H9 (cell line): ENCODE measurements around the gene MAP3K9. TPM values are rescaled to one million over a fixed set of nuclear protein-coding genes. Genes with fewer than 3 reads are reported as not detected.

Experiments
- DNase-seq: peaks from one replicate; pipeline ENCODE4 v3.0.0-alpha.2; 2017
- H2AFZ ChIP-seq: one replicate; pipeline ENCODE4 v1.6.1; 2013; ENCODE audit warnings: mild to moderate bottlenecking, low read length, control low read depth, moderate library complexity
- H2AK5ac ChIP-seq: 2 replicates; pipeline ENCODE4 v1.6.1; 2013; ENCODE audit warnings: low read length, control low read depth, mixed read lengths; ENCODE audit not compliant: insufficient read length
- H2BK120ac ChIP-seq: one replicate; pipeline ENCODE4 v1.6.1; 2013; ENCODE audit warnings: low read depth, mild to moderate bottlenecking, low read length, control low read depth, inconsistent platforms; ENCODE audit not compliant: poor library complexity, severe bottlenecking
- H2BK12ac ChIP-seq: 2 replicates; pipeline ENCODE4 v1.6.1; 2013; ENCODE audit warnings: low read length, control low read depth, mixed read lengths, low read depth; ENCODE audit not compliant: insufficient read length
- H2BK15ac ChIP-seq: 2 replicates; pipeline ENCODE4 v1.6.1; 2013; ENCODE audit warnings: low read depth, low read length, control low read depth
- H2BK20ac ChIP-seq: one replicate; pipeline ENCODE4 v1.6.1; 2013; ENCODE audit warnings: low read depth, mild to moderate bottlenecking, low read length, control low read depth, inconsistent platforms; ENCODE audit not compliant: poor library complexity, severe bottlenecking
- H2BK5ac ChIP-seq: 2 replicates; pipeline ENCODE4 v1.6.1; 2013; ENCODE audit warnings: low read length, control low read depth, mixed read lengths; ENCODE audit not compliant: insufficient read length
- H3K14ac ChIP-seq: 2 replicates; pipeline ENCODE4 v1.6.1; 2013; ENCODE audit warnings: low read length, control low read depth; ENCODE audit not compliant: insufficient read depth
- H3K18ac ChIP-seq: 2 replicates; pipeline ENCODE4 v1.6.1; 2013; ENCODE audit warnings: low read depth, mild to moderate bottlenecking, mixed read lengths, low read length, control low read depth; ENCODE audit not compliant: insufficient read length
- H3K23ac ChIP-seq: 2 replicates; pipeline ENCODE4 v1.6.1; 2013; ENCODE audit warnings: low read length, control low read depth, mixed read lengths, low read depth; ENCODE audit not compliant: insufficient read length
- H3K23me2 ChIP-seq: 2 replicates; pipeline ENCODE4 v1.6.1; 2013; ENCODE audit warnings: low read depth, mild to moderate bottlenecking, mixed read lengths, low read length, control low read depth; ENCODE audit not compliant: insufficient read length, poor library complexity, severe bottlenecking
- H3K27ac ChIP-seq: 2 replicates; pipeline ENCODE4 v1.5.1; 2013; ENCODE audit warnings: low read length, control low read depth, mixed read lengths, low read depth; ENCODE audit not compliant: insufficient read length
- H3K27me3 ChIP-seq: 2 replicates; pipeline ENCODE4 v1.6.1; 2013; ENCODE audit warnings: low read length, control low read depth, inconsistent platforms; ENCODE audit not compliant: insufficient read depth
- H3K4ac ChIP-seq: 2 replicates; pipeline ENCODE4 v1.6.1; 2013; ENCODE audit warnings: low read depth, mild to moderate bottlenecking, control low read depth, inconsistent platforms, low read length, moderate library complexity
- H3K4me1 ChIP-seq: 2 replicates; pipeline ENCODE4 v1.6.1; 2013; ENCODE audit warnings: low read length, control low read depth, inconsistent platforms; ENCODE audit not compliant: insufficient read depth
- H3K4me2 ChIP-seq: 2 replicates; pipeline ENCODE4 v1.6.1; 2013; ENCODE audit warnings: low read length, control low read depth, mixed read lengths; ENCODE audit not compliant: insufficient read length, insufficient read depth
- H3K56ac ChIP-seq: 2 replicates; pipeline ENCODE4 v1.6.1; 2013; ENCODE audit warnings: low read depth, mild to moderate bottlenecking, mixed read lengths, low read length, control low read depth; ENCODE audit not compliant: insufficient read length
- H3K79me1 ChIP-seq: 2 replicates; pipeline ENCODE4 v1.6.1; 2013; ENCODE audit warnings: low read depth, mild to moderate bottlenecking, moderate library complexity, low read length, control low read depth, inconsistent platforms; ENCODE audit not compliant: insufficient read depth, poor library complexity, severe bottlenecking
- H3K79me2 ChIP-seq: 2 replicates; pipeline ENCODE4 v1.6.1; 2013; ENCODE audit warnings: low read length, control low read depth, inconsistent platforms; ENCODE audit not compliant: insufficient read depth
- H3K9ac ChIP-seq: 2 replicates; pipeline ENCODE4 v1.6.1; 2013; ENCODE audit warnings: low read length, control low read depth, mixed read lengths; ENCODE audit not compliant: insufficient read length; ENCODE audit errors: extremely low read depth
- H3K9me3 ChIP-seq: one replicate; pipeline ENCODE4 v1.6.1; 2013; ENCODE audit warnings: low read depth, low read length, inconsistent platforms; ENCODE audit not compliant: control insufficient read depth
- H3T11ph ChIP-seq: one replicate; pipeline ENCODE4 v1.6.1; 2013; ENCODE audit warnings: mild to moderate bottlenecking, low read length, control low read depth, inconsistent platforms
- H4K20me1 ChIP-seq: one replicate; pipeline ENCODE4 v1.6.1; 2013; ENCODE audit not compliant: control insufficient read depth, insufficient read length, insufficient read depth
- H4K5ac ChIP-seq: 2 replicates; pipeline ENCODE4 v1.6.1; 2013; ENCODE audit warnings: low read depth, mild to moderate bottlenecking, mixed read lengths, low read length, control low read depth; ENCODE audit not compliant: insufficient read length
- H4K8ac ChIP-seq: replicated peaks from 2 replicates; pipeline ENCODE4 v1.6.1; 2013; ENCODE audit warnings: low read length, control low read depth, mixed read lengths, low read depth; ENCODE audit not compliant: insufficient read length
- H4K91ac ChIP-seq: 2 replicates; pipeline ENCODE4 v1.6.1; 2013; ENCODE audit warnings: low read depth, mild to moderate bottlenecking, moderate library complexity, mixed read lengths, low read length, control low read depth; ENCODE audit not compliant: insufficient read length
- H3K27ac Mint-ChIP-seq, 3 experiments: 2 replicates in 2 of 3; 3 replicates in 1 of 3; pipeline ENCODE4 v1.8.0; 2020 to 2021; ENCODE audit warnings: mixed read lengths in 3 of 3, mild to moderate bottlenecking in 1 of 3, moderate library complexity in 1 of 3
- H3K27me3 Mint-ChIP-seq: 2 replicates; pipeline ENCODE4 v1.8.0; 2021; ENCODE audit warnings: low read depth, mild to moderate bottlenecking, moderate library complexity, mixed read lengths
- H3K36me3 Mint-ChIP-seq, 3 experiments: 2 replicates in 2 of 3; 3 replicates in 1 of 3; pipeline ENCODE4 v1.8.0; 2020 to 2021; ENCODE audit warnings: low read depth in 3 of 3, mixed read lengths in 3 of 3; ENCODE audit not compliant: insufficient read depth in 1 of 3
- H3K4me1 Mint-ChIP-seq, 2 experiments: 2 replicates each; pipeline ENCODE4 v1.8.0; 2020; ENCODE audit warnings: mixed read lengths in 2 of 2
- H3K4me3 Mint-ChIP-seq, 2 experiments: 2 replicates in 1 of 2; 3 replicates in 1 of 2; pipeline ENCODE4 v1.8.0; 2020 to 2021; ENCODE audit warnings: mild to moderate bottlenecking in 2 of 2, mixed read lengths in 2 of 2, moderate library complexity in 1 of 2
- H3K9me3 Mint-ChIP-seq, 2 experiments: 2 replicates in 1 of 2; 3 replicates in 1 of 2; pipeline ENCODE4 v1.8.0; 2020; ENCODE audit warnings: mild to moderate bottlenecking in 2 of 2, mixed read lengths in 2 of 2, moderate library complexity in 1 of 2
- WGBS: extraction: QIAGEN DNeasy Blood & Tissue Kit; methylation state at CpG from one replicate; pipeline ENCODE4 v1.1.7; 2013; ENCODE audit warnings: missing lambda C conversion rate, low lambda C conversion rate, mixed read lengths; ENCODE audit not compliant: insufficient read length; ENCODE audit errors: extremely low coverage; 5-methylcytosine and 5-hydroxymethylcytosine counted together
- total RNA-seq: library from RNA; stranded (reverse); gene quantifications from 2 replicates; pipeline ENCODE4 v1.2.1, GENCODE V29; 2021
- TF ChIP-seq, protein P1 (sequence below): fragments of 200-600 bp; sonication (generic); conservative IDR thresholded peaks from 3 replicates; pipeline ENCODE4 v1.8.0; 2021; ENCODE audit warnings: antibody characterized with exemption, mild to moderate bottlenecking

The MAP3K9 gene
- total RNA-seq, 1 experiment from 2014 or later, result 20.0 TPM

DNA sequence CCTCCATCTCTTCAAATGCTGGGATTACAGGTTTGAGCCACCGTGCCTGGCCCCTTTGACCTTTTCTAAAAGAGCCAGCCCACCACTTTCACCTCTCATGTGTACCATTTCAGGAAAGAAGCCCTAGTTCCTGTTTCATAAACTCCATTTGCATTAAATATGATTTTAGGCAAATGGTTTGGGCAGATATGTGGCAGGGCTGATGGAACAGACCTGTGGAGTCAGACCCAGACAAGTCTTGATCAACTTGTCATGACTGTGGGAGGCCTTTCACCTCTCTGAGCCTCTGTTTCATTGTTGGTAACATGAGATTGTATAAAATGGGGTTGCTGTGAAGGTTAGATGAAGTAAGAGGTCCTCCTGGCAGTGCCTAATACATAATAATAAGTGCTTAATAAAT is 5.2 kb upstream of the MAP3K9 start:
- no peak overlapping the region for H3K27ac ChIP-seq
- no peak overlapping the region for H3K9ac ChIP-seq
- Mint-ChIP-seq H3K4me1 (peaks cover 15 to 20% of the 10 kb centered on the region in 2 experiments), H3K4me3 (no peak overlapping the region), H3K36me3 (peaks cover 0 to 5% (median 4%) of the 10 kb centered on the region in 3 experiments; a peak in 4 of 7 replicates), H3K27ac (no peak overlapping the region; a peak in 1 of 7 replicates), H3K27me3 (peaks cover 8% of the 10 kb centered on the region), H3K9me3 (no peaks in the 10 kb centered on the region)
- TF ChIP-seq, protein P1, sequence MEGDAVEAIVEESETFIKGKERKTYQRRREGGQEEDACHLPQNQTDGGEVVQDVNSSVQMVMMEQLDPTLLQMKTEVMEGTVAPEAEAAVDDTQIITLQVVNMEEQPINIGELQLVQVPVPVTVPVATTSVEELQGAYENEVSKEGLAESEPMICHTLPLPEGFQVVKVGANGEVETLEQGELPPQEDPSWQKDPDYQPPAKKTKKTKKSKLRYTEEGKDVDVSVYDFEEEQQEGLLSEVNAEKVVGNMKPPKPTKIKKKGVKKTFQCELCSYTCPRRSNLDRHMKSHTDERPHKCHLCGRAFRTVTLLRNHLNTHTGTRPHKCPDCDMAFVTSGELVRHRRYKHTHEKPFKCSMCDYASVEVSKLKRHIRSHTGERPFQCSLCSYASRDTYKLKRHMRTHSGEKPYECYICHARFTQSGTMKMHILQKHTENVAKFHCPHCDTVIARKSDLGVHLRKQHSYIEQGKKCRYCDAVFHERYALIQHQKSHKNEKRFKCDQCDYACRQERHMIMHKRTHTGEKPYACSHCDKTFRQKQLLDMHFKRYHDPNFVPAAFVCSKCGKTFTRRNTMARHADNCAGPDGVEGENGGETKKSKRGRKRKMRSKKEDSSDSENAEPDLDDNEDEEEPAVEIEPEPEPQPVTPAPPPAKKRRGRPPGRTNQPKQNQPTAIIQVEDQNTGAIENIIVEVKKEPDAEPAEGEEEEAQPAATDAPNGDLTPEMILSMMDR, result no peak
- no peak overlapping the region for H3K4me2 ChIP-seq
- no peak overlapping the region for H4K91ac ChIP-seq
- no peak overlapping the region for H2BK120ac ChIP-seq
- no peak overlapping the region for H2BK15ac ChIP-seq
- H2BK5ac ChIP-seq, result no peak overlapping the region
- no peak overlapping the region for H3K56ac ChIP-seq
- H4K20me1 ChIP-seq, result no peaks in the 10 kb centered on the region
- no peak overlapping the region for H4K8ac ChIP-seq
- no peaks in the 10 kb centered on the region for H3K79me1 ChIP-seq
- H2BK12ac ChIP-seq, result no peak overlapping the region
- H3K14ac ChIP-seq, result no peak overlapping the region
- WGBS, result no CpG with 5 or more reads among the region's 1 CpG
- no peaks in the 10 kb centered on the region for H3K9me3 ChIP-seq
- H3K27me3 ChIP-seq, result no peaks in the 10 kb centered on the region
- no peak overlapping the region for H2BK20ac ChIP-seq
- H3K4ac ChIP-seq, result no peak overlapping the region
- H4K5ac ChIP-seq, result no peak overlapping the region
- H2AFZ ChIP-seq, result no peak overlapping the region
- H3K4me1 ChIP-seq, result peaks cover 6% of the 10 kb centered on the region; the same call in 1 of the 2 replicates
- peaks cover 13% of the 10 kb centered on the region for H3K23me2 ChIP-seq
- H3K18ac ChIP-seq, result no peak overlapping the region
- H3K23ac ChIP-seq, result no peak overlapping the region
- no peak overlapping the region for H2AK5ac ChIP-seq
- H3T11ph ChIP-seq, result no peak overlapping the region
- H3K79me2 ChIP-seq, result peaks cover 6% of the 10 kb centered on the region; the same call in 1 of the 2 replicates
- no peak for DNase-seq
